ENCODE data around the gene R3HDM1.

R3HDM1 gene

GRCh38 chr2:135552887-135553286, 21.6 kb downstream of the R3HDM1 start:
- H3K79me2 ChIP-seq (ENCODE audit: control insufficient read depth, low read length) = peaks cover 99% of the 10 kb centered on the region

GRCh38 chr2:135555311-135555710, 24.0 kb downstream of the R3HDM1 start:
- peaks cover 100% of the 10 kb centered on the region for H3K79me2 ChIP-seq (ENCODE audit: control insufficient read depth, low read length)
- H3F3A ChIP-seq (ENCODE audit: control insufficient read depth, insufficient read depth) = no peaks in the 10 kb centered on the region
- H3K27me3 ChIP-seq (ENCODE audit: control insufficient read depth, low read length) = no peaks in the 10 kb centered on the region
- H4K20me1 ChIP-seq (ENCODE audit: control insufficient read depth, insufficient read depth, low read depth, low read length) = peaks cover 6% of the 10 kb centered on the region; the same call in 1 of the 2 replicates
- H3K27ac ChIP-seq (ENCODE audit: low read depth, low read length) = no peak overlapping the region
- H3K4me3 ChIP-seq (ENCODE audit: low read length) = no peak overlapping the region
- TF ChIP-seq, protein P1, sequence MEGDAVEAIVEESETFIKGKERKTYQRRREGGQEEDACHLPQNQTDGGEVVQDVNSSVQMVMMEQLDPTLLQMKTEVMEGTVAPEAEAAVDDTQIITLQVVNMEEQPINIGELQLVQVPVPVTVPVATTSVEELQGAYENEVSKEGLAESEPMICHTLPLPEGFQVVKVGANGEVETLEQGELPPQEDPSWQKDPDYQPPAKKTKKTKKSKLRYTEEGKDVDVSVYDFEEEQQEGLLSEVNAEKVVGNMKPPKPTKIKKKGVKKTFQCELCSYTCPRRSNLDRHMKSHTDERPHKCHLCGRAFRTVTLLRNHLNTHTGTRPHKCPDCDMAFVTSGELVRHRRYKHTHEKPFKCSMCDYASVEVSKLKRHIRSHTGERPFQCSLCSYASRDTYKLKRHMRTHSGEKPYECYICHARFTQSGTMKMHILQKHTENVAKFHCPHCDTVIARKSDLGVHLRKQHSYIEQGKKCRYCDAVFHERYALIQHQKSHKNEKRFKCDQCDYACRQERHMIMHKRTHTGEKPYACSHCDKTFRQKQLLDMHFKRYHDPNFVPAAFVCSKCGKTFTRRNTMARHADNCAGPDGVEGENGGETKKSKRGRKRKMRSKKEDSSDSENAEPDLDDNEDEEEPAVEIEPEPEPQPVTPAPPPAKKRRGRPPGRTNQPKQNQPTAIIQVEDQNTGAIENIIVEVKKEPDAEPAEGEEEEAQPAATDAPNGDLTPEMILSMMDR (IDR thresholded peaks at IDR 0.05; ENCODE audit: low read depth, low read length, poor library complexity, severe bottlenecking) = no peak
- TF ChIP-seq EZH2phosphoT487 (IDR thresholded peaks at IDR 0.05; ENCODE audit: borderline replicate concordance, low read length) = no peak
- H3K9me2 ChIP-seq (replicated peaks; ENCODE audit: control insufficient read depth, low read length) = no peaks in the 10 kb centered on the region
- H3K36me3 ChIP-seq (ENCODE audit: control insufficient read depth, low read length) = peaks cover 17% of the 10 kb centered on the region; the same call in 1 of the 2 replicates
- H3K4me1 ChIP-seq (ENCODE audit: control insufficient read depth, low read length) = no peaks in the 10 kb centered on the region
- no peak overlapping the region for H3K4me2 ChIP-seq (ENCODE audit: low read length)
- H3K9me3 ChIP-seq (ENCODE audit: control insufficient read depth, insufficient read depth, low read length) = no peaks in the 10 kb centered on the region

More at GRCh38 chr2:135552887-135553286, 21.6 kb downstream of the R3HDM1 start:
- Histone ChIP-seq H3K27ac (ENCODE audit: low read depth, low read length) (no peak overlapping the region), H3K9me3 (ENCODE audit: control insufficient read depth, insufficient read depth, low read length) (no peaks in the 10 kb centered on the region), H3F3A (ENCODE audit: control insufficient read depth, insufficient read depth) (no peaks in the 10 kb centered on the region), H3K36me3 (ENCODE audit: control insufficient read depth, low read length) (peaks cover 17% of the 10 kb centered on the region; the same call in 1 of the 2 replicates), H3K4me3 (ENCODE audit: low read length) (no peak overlapping the region), H3K9me2 (replicated peaks; ENCODE audit: control insufficient read depth, low read length) (no peaks in the 10 kb centered on the region), H3K4me1 (ENCODE audit: control insufficient read depth, low read length) (no peaks in the 10 kb centered on the region), H3K4me2 (ENCODE audit: low read length) (no peak overlapping the region), H4K20me1 (ENCODE audit: control insufficient read depth, insufficient read depth, low read depth, low read length) (peaks cover 6% of the 10 kb centered on the region; the same call in 1 of the 2 replicates), H3K27me3 (ENCODE audit: control insufficient read depth, low read length) (no peaks in the 10 kb centered on the region)
- TF ChIP-seq, protein P1 (IDR thresholded peaks at IDR 0.05; ENCODE audit: low read depth, low read length, poor library complexity, severe bottlenecking) = no peak
- TF ChIP-seq EZH2phosphoT487 (IDR thresholded peaks at IDR 0.05; ENCODE audit: borderline replicate concordance, low read length) = no peak

DNA sequence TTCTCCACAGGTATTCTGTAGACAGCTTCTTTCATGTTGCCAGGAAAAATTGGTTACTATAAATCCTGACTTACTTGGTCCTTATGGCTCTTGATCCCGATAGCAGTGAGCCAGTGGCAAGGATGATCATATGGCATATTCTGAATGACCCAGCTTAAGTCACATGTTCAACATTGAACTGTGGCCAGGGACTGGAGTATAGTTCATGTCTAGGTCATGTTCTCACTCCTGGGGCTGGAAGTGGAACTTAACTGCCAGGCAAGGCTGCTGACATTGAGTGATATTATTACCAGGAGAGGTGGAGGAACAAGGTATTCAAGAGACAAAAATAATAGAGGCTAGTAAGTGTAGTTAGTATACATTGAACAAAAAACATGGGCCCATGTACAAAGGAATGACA, 26.2 kb downstream of the R3HDM1 start:
- Histone ChIP-seq H3K36me3 (ENCODE audit: control insufficient read depth, low read length) (peaks cover 21% of the 10 kb centered on the region; the same call in 1 of the 2 replicates), H3K79me2 (ENCODE audit: control insufficient read depth, low read length) (peaks cover 95% of the 10 kb centered on the region), H3K4me1 (ENCODE audit: control insufficient read depth, low read length) (no peaks in the 10 kb centered on the region), H4K20me1 (ENCODE audit: control insufficient read depth, insufficient read depth, low read depth, low read length) (peaks cover 6% of the 10 kb centered on the region; the same call in 1 of the 2 replicates), H3K27ac (ENCODE audit: low read depth, low read length) (no peak overlapping the region), H3K27me3 (ENCODE audit: control insufficient read depth, low read length) (no peaks in the 10 kb centered on the region), H3K4me3 (ENCODE audit: low read length) (no peak overlapping the region), H3F3A (ENCODE audit: control insufficient read depth, insufficient read depth) (no peaks in the 10 kb centered on the region), H3K9me2 (replicated peaks; ENCODE audit: control insufficient read depth, low read length) (no peaks in the 10 kb centered on the region), H3K4me2 (ENCODE audit: low read length) (no peak overlapping the region), H3K9me3 (ENCODE audit: control insufficient read depth, insufficient read depth, low read length) (no peaks in the 10 kb centered on the region)
- TF ChIP-seq EZH2phosphoT487 (IDR thresholded peaks at IDR 0.05; ENCODE audit: borderline replicate concordance, low read length) = no peak
- TF ChIP-seq, protein P1 (IDR thresholded peaks at IDR 0.05; ENCODE audit: low read depth, low read length, poor library complexity, severe bottlenecking) = no peak
